ENCODE data around the gene DMD.

GRCh38 chrX:31508338-31508737, 1703.0 kb downstream of the DMD start:
- TF ChIP-seq, protein P1, sequence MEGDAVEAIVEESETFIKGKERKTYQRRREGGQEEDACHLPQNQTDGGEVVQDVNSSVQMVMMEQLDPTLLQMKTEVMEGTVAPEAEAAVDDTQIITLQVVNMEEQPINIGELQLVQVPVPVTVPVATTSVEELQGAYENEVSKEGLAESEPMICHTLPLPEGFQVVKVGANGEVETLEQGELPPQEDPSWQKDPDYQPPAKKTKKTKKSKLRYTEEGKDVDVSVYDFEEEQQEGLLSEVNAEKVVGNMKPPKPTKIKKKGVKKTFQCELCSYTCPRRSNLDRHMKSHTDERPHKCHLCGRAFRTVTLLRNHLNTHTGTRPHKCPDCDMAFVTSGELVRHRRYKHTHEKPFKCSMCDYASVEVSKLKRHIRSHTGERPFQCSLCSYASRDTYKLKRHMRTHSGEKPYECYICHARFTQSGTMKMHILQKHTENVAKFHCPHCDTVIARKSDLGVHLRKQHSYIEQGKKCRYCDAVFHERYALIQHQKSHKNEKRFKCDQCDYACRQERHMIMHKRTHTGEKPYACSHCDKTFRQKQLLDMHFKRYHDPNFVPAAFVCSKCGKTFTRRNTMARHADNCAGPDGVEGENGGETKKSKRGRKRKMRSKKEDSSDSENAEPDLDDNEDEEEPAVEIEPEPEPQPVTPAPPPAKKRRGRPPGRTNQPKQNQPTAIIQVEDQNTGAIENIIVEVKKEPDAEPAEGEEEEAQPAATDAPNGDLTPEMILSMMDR (conservative IDR thresholded peaks at IDR 0.05) = no peak
- no peak for TF ChIP-seq EZH2 (IDR thresholded peaks at IDR 0.05; ENCODE audit: low read depth)
